K562 (cell line): ENCODE results near the gene KCNG3. TPM values are rescaled to one million over a fixed set of nuclear protein-coding genes. Genes with fewer than 3 reads are reported as not detected.

Experiments
- ATAC-seq: fragments of 200-7000 bp; cut with Tn5 transposase; 3 replicates; pipeline ENCODE4 v1.9.1; 2020; ENCODE audit warnings: moderate library complexity
- BruUV-seq: library from RNA; stranded (reverse); fragments of 400-500 nt; replicated peaks from 2 replicates; lab custom pipeline; 2021; lab: Mats Ljungman, UMichigan
- CTCF ChIA-PET: fragments of 300-600 bp; formaldehyde crosslinking; extraction: SDS; loops from one replicate; lab custom pipeline; 2021; ENCODE audit warnings: low intra/inter-chr PET ratio; lab: Yijun Ruan, JAX
- POLR2A ChIA-PET: fragments of 300-600, 350-650 bp; sonication (Branson Sonifier 250); formaldehyde crosslinking; extraction: SDS; loops from one replicate; lab custom pipeline; 2021; ENCODE audit warnings: antibody characterized with exemption, inconsistent platforms; lab: Yijun Ruan, JAX
- DNase-seq, 4 experiments: peaks; one replicate each; pipeline versions ENCODE4 v3.0.0 to v3.0.0-alpha.2; 2011 to 2018; ENCODE audit warnings: low spot score in 3 of 4, mixed read lengths in 3 of 4; ENCODE audit errors: extremely low read depth in 1 of 4
- FAIRE-seq: peaks from 2 replicates; lab custom pipeline; 2011; peaks lifted over from hg19 to GRCh38; lab: Jason Lieb, UNC
- H2AFZ ChIP-seq: 2 replicates; pipeline ENCODE4 v1.6.0; 2011; ENCODE audit warnings: low read depth, low read length, control low read depth, inconsistent platforms
- H3K27ac ChIP-seq: fragments of 200-600 bp; 3 replicates; pipeline ENCODE4 v1.8.0; 2011; ENCODE audit warnings: low read depth, mild to moderate bottlenecking, control low read depth, inconsistent platforms, low read length, moderate library complexity, mixed read lengths; ENCODE audit errors: extremely low read depth
- H3K27me3 ChIP-seq, 2 experiments: fragments of 300-600 bp in 1 of 2; 2 replicates in 1 of 2; 3 replicates in 1 of 2; pipeline versions ENCODE4 v1.6.0 to v1.8.0; 2011; ENCODE audit warnings: inconsistent platforms in 2 of 2, low read length in 2 of 2, mild to moderate bottlenecking in 1 of 2, mixed read lengths in 1 of 2, moderate library complexity in 1 of 2; ENCODE audit not compliant: control insufficient read depth in 2 of 2, insufficient read depth in 2 of 2
- H3K36me3 ChIP-seq: fragments of 300-600 bp; 3 replicates; pipeline ENCODE4 v1.8.0; 2011; ENCODE audit warnings: mild to moderate bottlenecking, low read length, inconsistent platforms; ENCODE audit not compliant: control insufficient read depth, insufficient read depth
- H3K4me1 ChIP-seq, 2 experiments: fragments of 200-600 bp in 1 of 2; replicated peaks in 1 of 2; 2 replicates in 1 of 2; 3 replicates in 1 of 2; pipeline versions ENCODE4 v1.5.1 to v1.8.0; 2011; ENCODE audit warnings: inconsistent platforms in 2 of 2, low read length in 2 of 2, mild to moderate bottlenecking in 1 of 2, mixed read lengths in 1 of 2, moderate library complexity in 1 of 2; ENCODE audit not compliant: control insufficient read depth in 2 of 2, insufficient read depth in 2 of 2
- H3K4me2 ChIP-seq: 2 replicates; pipeline ENCODE4 v1.6.1; 2011; ENCODE audit warnings: low read length, control low read depth, inconsistent platforms, mixed read lengths; ENCODE audit not compliant: insufficient read depth
- H3K4me3 ChIP-seq: fragments of 200-600 bp; sonication (generic), shearing (Covaris generic); 2 replicates; pipeline ENCODE4 v1.5.1; 2016; ENCODE audit warnings: control low read depth, inconsistent platforms
- H3K79me2 ChIP-seq: fragments of 200-600 bp; 3 replicates; pipeline ENCODE4 v1.8.0; 2011; ENCODE audit warnings: low read length, inconsistent platforms; ENCODE audit not compliant: control insufficient read depth, insufficient read depth
- H3K9ac ChIP-seq, 2 experiments: 2 replicates each; pipeline versions ENCODE4 v1.6.0 to v1.6.1; 2011; ENCODE audit warnings: low read depth in 2 of 2, low read length in 2 of 2, control low read depth in 1 of 2, inconsistent platforms in 1 of 2, mild to moderate bottlenecking in 1 of 2, mixed read lengths in 1 of 2; ENCODE audit not compliant: insufficient read depth in 1 of 2
- H3K9me1 ChIP-seq: one replicate; pipeline ENCODE4 v1.6.0; 2011; ENCODE audit warnings: inconsistent platforms, mild to moderate bottlenecking, low read length, moderate library complexity; ENCODE audit not compliant: control insufficient read depth, insufficient read depth
- H3K9me3 ChIP-seq: replicated peaks from 2 replicates; pipeline ENCODE4 v1.5.1; 2011; ENCODE audit warnings: low read depth, low read length, inconsistent platforms; ENCODE audit not compliant: control insufficient read depth, insufficient read depth
- H4K20me1 ChIP-seq: replicated peaks from 2 replicates; pipeline ENCODE4 v1.6.1; 2011; ENCODE audit warnings: low read length, inconsistent platforms, mixed read lengths; ENCODE audit not compliant: control insufficient read depth, insufficient read depth
- FOSL1 ChIP-seq: fragments of 200-800 bp; sonication (Bioruptor generic); conservative IDR thresholded peaks from 2 replicates; pipeline ENCODE4 v1.6.1; 2016; ENCODE audit warnings: missing genetic modification characterization, missing compliant biosample characterization
- HEY1 ChIP-seq: fragments of 250-450 bp; sonication (Bioruptor Pico); IDR thresholded peaks from 2 replicates; pipeline ENCODE4 v1.5.0; 2020; ENCODE audit warnings: mild to moderate bottlenecking, moderate library complexity, borderline replicate concordance
- HNRNPK ChIP-seq: fragments of 200-400 bp; formaldehyde crosslinking; IDR thresholded peaks from one replicate; pipeline ENCODE4 v1.6.1; 2018; ENCODE audit warnings: mild to moderate bottlenecking, low read depth, low read length; ENCODE audit not compliant: poor library complexity, severe bottlenecking
- LCOR ChIP-seq: sonication (generic); formaldehyde crosslinking; IDR thresholded peaks from 2 replicates; pipeline ENCODE4 v1.8.0; 2022; ENCODE audit warnings: mild to moderate bottlenecking, missing genetic modification reagents
- ZNF23 ChIP-seq: fragments of 250-450 bp; sonication (Bioruptor Pico); IDR thresholded peaks from 2 replicates; pipeline ENCODE4 v1.4.0; 2020; ENCODE audit warnings: mild to moderate bottlenecking
- WGBS: fragments of 100-300 bp; shearing (Covaris generic); methylation state at CpG from one replicate; pipeline ENCODE4 v1.1.6; 2016; ENCODE audit warnings: low coverage, mixed read lengths; ENCODE audit not compliant: insufficient coverage; ENCODE audit errors: missing lambda C conversion rate; 5-methylcytosine and 5-hydroxymethylcytosine counted together
- in situ Hi-C: fragments of 300-500 bp; cut with MboI; formaldehyde crosslinking; loops from 4 replicates; pipeline ENCODE4 v1.15.0; 2018; ENCODE audit warnings: inconsistent platforms, mixed read lengths
- intact Hi-C: fragments of 100-400 bp; cut with micrococcal nuclease; formaldehyde crosslinking; loops from 2 replicates; pipeline ENCODE4 v1.14.2; 2022
- polyA plus RNA-seq, 8 experiments: library from polyadenylated mRNA; depleted of rRNA in 4 of 8; stranded (reverse) in 5 of 8; unstranded in 3 of 8; fragments of >200 nt; fragmentation: Nextera tagmentation in 2 of 8; fragmentation: Illumina TruSeq in 1 of 8; extraction: Ambion mirVana in 2 of 8; extraction: Trizol in 1 of 8; gene quantifications; 2 replicates each; pipeline versions ENCODE4 v1.2.1 to v1.2.3, GENCODE V29; 2011 to 2014; ENCODE audit warnings: inconsistent platforms in 1 of 8, missing spikeins in 1 of 8
- total RNA-seq, 7 experiments: library from RNA; depleted of rRNA in 6 of 7; stranded (reverse); fragments of >200 nt in 6 of 7; fragmentation: Illumina TruSeq in 2 of 7; extraction: Trizol in 2 of 7; gene quantifications; 2 replicates each; pipeline versions ENCODE4 v1.2.1 to v1.2.3, GENCODE V29; 2011 to 2021; ENCODE audit warnings: low replicate concordance in 1 of 7
- TF ChIP-seq, protein P1 (sequence below), 2 experiments: fragments of 450-650 bp; IDR thresholded peaks; 2 replicates each; pipeline ENCODE4 v1.6.1; 2016; ENCODE audit warnings: mild to moderate bottlenecking in 2 of 2, borderline replicate concordance in 1 of 2, low read depth in 1 of 2, moderate library complexity in 1 of 2
- TF ChIP-seq, protein P2 (sequence below): fragments of 450-650 bp; formaldehyde crosslinking; IDR thresholded peaks from 2 replicates; pipeline ENCODE4 v1.4.0; 2020; ENCODE audit warnings: mild to moderate bottlenecking, moderate library complexity
- TF ChIP-seq, protein P3 (sequence below): IDR thresholded peaks from 2 replicates; pipeline ENCODE4 v1.6.1; 2014; ENCODE audit warnings: antibody characterized with exemption

Gene KCNG3
- total and polyA plus RNA-seq, 9 of the 15 experiments (the other 6 are each of a cell fraction or from before 2014, with no cell fraction given) = not detected

DNA sequence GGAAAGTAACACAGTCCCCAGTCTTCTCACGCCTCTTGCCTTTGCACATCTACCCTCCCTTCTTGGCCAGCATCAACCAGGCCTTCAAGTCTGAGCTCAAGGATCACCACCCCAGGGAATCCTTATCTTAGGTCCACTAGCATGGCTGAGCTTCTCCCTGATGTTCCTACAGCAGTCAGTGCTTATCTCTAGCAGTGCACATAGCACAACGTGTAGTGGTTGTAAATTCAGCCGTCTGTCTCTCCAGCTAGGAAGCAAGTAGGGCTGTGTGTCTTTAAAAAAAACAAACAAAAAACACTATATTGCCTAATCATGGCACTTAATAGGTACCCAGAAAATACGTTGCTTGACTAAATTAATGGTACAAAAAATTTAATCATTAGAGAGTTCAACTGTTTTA lies 29.2 kb downstream of the KCNG3 start (continued):
- TF ChIP-seq, protein P1, sequence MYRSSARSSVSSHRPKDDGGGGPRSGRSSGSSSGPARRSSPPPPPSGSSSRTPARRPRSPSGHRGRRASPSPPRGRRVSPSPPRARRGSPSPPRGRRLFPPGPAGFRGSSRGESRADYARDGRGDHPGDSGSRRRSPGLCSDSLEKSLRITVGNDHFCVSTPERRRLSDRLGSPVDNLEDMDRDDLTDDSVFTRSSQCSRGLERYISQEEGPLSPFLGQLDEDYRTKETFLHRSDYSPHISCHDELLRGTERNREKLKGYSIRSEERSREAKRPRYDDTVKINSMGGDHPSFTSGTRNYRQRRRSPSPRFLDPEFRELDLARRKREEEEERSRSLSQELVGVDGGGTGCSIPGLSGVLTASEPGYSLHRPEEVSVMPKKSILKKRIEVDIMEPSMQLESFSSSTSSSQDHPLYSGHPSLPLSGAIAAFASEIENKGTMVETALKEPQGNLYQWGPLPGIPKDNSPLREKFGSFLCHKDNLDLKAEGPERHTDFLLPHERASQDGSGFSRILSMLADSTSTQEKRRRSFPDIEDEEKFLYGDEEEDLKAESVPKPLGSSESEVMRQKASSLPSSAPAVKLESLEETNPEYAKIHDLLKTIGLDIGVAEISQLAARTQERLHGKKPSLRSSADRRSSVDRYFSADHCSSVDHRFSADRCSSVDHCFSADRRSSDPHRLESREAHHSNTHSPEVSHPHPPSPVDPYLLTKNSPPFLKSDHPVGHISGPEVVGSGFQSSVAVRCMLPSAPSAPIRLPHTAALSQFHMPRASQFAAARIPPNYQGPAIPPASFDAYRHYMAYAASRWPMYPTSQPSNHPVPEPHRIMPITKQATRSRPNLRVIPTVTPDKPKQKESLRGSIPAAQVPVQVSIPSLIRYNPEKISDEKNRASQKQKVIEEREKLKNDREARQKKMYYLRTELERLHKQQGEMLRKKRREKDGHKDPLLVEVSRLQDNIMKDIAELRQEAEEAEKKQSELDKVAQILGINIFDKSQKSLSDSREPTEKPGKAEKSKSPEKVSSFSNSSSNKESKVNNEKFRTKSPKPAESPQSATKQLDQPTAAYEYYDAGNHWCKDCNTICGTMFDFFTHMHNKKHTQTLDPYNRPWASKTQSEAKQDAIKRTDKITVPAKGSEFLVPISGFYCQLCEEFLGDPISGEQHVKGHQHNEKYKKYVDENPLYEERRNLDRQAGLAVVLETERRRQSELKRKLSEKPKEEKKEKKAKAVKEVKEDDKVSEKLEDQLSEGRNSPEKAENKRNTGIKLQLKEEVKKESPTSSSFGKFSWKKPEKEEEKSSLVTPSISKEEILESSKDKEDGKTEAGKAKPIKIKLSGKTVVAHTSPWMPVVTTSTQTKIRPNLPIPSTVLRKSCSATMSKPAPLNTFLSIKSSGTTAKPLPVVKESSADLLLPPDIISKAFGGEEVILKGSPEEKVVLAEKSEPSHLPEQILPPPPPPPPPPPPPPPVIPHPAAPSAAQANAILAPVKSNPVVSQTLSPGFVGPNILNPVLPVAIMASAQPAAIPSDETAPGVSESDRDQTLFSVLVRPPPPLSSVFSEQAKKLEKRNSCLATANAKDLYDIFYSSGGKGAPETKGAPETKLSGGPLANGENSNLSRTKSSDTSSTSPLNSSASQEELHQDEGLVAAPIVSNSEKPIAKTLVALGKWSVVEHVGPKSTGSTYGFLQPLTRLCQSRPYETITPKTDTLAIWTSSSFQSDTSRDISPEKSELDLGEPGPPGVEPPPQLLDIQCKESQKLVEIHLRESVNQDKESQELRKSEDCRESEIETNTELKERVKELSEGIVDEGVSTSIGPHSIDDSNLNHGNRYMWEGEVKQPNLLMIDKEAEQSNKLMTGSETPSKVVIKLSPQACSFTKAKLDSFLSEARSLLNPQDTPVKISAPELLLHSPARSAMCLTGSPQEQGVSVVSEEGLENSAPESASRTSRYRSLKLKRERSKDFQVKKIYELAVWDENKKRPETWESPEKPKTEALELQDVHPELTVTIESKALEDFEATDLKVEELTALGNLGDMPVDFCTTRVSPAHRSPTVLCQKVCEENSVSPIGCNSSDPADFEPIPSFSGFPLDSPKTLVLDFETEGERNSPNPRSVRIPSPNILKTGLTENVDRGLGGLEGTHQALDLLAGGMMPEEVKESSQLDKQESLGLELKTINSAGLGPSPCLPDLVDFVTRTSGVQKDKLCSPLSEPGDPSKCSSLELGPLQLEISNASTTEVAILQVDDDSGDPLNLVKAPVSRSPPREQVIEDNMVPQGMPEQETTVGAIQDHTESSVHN (IDR thresholded peaks at IDR 0.05; ENCODE audit: borderline replicate concordance in 1 of 2, low read depth in 1 of 2) = no peak

DNA sequence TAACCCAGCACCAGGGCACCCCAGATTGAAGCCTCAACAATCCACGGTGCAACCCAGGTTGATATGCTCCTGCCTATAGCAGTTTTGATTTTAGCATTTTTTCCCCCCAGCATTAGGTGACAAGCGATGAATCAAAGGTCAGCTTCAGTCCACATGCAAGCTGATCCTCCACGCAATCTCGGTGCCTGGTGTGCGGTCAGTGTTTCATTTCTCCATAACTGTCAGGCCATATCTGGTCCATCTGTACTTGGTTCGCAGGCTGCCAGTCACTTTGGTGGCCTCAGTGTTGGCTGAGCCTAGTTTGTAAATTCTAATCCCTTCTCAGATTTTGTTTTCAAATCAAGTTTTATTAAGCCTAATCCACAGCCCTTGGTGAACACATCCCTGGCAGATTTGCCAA lies 30.2 kb downstream of the KCNG3 start:
- FAIRE-seq (peak; percentile 23), ATAC-seq (no peak), DNase-seq (peak in 1 of 4 experiments; percentile 8)
- in situ Hi-C loops = no loop called here
- Histone ChIP-seq H2AFZ (no peak overlapping the region), H3K4me1 (peaks cover 7 to 9% of the 10 kb centered on the region in 2 experiments), H3K4me3 (no peak overlapping the region), H3K4me2 (no peak overlapping the region), H3K27me3 (peaks cover 0 to 12% of the 10 kb centered on the region in 2 experiments; a peak in 1 of 5 replicates), H3K27ac (no peak overlapping the region), H3K9me1 (no peaks in the 10 kb centered on the region), H3K9me3 (no peaks in the 10 kb centered on the region), H3K9ac (no peak overlapping the region), H4K20me1 (no peaks in the 10 kb centered on the region; the same call in 1 of the 2 replicates), H3K36me3 (no peaks in the 10 kb centered on the region), H3K79me2 (no peaks in the 10 kb centered on the region)
- POLR2A ChIA-PET = interaction anchor here (1.4 kb wide), 1 partner anchor 59 kb away, joined by 4 read pairs; no protein-coding TSS in a partner anchor
- WGBS = 3% methylated on average over 6 of the region's 6 CpGs
- intact Hi-C loops = no loop called here
- BruUV-seq = no TSS peak
- CTCF ChIA-PET = no interaction called here
- TF ChIP-seq ZNF23 (CRISPR knock-in tag) = no peak
- no peak for TF ChIP-seq LCOR (CRISPR knock-in tag)
- TF ChIP-seq, protein P2, sequence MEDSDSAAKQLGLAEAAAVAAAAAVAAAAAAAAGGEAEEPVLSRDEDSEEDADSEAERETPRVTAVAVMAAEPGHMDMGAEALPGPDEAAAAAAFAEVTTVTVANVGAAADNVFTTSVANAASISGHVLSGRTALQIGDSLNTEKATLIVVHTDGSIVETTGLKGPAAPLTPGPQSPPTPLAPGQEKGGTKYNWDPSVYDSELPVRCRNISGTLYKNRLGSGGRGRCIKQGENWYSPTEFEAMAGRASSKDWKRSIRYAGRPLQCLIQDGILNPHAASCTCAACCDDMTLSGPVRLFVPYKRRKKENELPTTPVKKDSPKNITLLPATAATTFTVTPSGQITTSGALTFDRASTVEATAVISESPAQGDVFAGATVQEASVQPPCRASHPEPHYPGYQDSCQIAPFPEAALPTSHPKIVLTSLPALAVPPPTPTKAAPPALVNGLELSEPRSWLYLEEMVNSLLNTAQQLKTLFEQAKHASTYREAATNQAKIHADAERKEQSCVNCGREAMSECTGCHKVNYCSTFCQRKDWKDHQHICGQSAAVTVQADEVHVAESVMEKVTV (CRISPR knock-in tag) = no peak
- no peak for TF ChIP-seq FOSL1 (tag)
- TF ChIP-seq, protein P3, sequence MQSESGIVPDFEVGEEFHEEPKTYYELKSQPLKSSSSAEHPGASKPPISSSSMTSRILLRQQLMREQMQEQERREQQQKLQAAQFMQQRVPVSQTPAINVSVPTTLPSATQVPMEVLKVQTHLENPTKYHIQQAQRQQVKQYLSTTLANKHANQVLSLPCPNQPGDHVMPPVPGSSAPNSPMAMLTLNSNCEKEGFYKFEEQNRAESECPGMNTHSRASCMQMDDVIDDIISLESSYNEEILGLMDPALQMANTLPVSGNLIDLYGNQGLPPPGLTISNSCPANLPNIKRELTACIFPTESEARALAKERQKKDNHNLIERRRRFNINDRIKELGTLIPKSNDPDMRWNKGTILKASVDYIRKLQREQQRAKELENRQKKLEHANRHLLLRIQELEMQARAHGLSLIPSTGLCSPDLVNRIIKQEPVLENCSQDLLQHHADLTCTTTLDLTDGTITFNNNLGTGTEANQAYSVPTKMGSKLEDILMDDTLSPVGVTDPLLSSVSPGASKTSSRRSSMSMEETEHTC = no peak
- TF ChIP-seq HNRNPK = no peak
- TF ChIP-seq HEY1 (CRISPR knock-in tag) = no peak
